MCF 10A (cell line): ENCODE data around the gene P2RX1. TPM values are rescaled to one million over a fixed set of nuclear protein-coding genes. Genes with fewer than 3 reads are reported as not detected.

Experiments
- BruUV-seq: library from RNA; stranded (reverse); fragments of 400-500 nt; replicated peaks from 2 replicates; lab custom pipeline; 2021; lab: Mats Ljungman, UMichigan
- CTCF ChIA-PET: fragments of 300-600 bp; sonication (Branson Sonifier 250); formaldehyde crosslinking; extraction: SDS; loops from one replicate; lab custom pipeline; 2021; ENCODE audit warnings: antibody characterized with exemption, inconsistent platforms; lab: Yijun Ruan, JAX
- POLR2A ChIA-PET: fragments of 300-600, 350-650 bp; sonication (Branson Sonifier 250); formaldehyde crosslinking; extraction: SDS; loops from one replicate; lab custom pipeline; 2020; ENCODE audit warnings: antibody characterized with exemption, inconsistent platforms; lab: Yijun Ruan, JAX
- DNase-seq: peaks from one replicate; pipeline ENCODE4 v3.0.0-alpha.2; 2018; ENCODE audit not compliant: unreplicated experiment
- H3K27ac Mint-ChIP-seq: one replicate; pipeline ENCODE4 v1.8.0; 2022; ENCODE audit warnings: mild to moderate bottlenecking, low read depth, mixed read lengths; ENCODE audit not compliant: unreplicated experiment
- H3K27me3 Mint-ChIP-seq: one replicate; pipeline ENCODE4 v1.8.0; 2022; ENCODE audit warnings: mixed read lengths; ENCODE audit not compliant: insufficient read depth, unreplicated experiment
- H3K36me3 Mint-ChIP-seq: one replicate; pipeline ENCODE4 v1.8.0; 2022; ENCODE audit warnings: mild to moderate bottlenecking, moderate library complexity, mixed read lengths; ENCODE audit not compliant: insufficient read depth, unreplicated experiment
- H3K4me1 Mint-ChIP-seq: one replicate; pipeline ENCODE4 v1.8.0; 2022; ENCODE audit warnings: mixed read lengths; ENCODE audit not compliant: insufficient read depth, unreplicated experiment
- H3K4me3 Mint-ChIP-seq: one replicate; pipeline ENCODE4 v1.8.0; 2022; ENCODE audit warnings: mild to moderate bottlenecking, moderate library complexity, mixed read lengths; ENCODE audit not compliant: unreplicated experiment
- H3K9me3 Mint-ChIP-seq: one replicate; pipeline ENCODE4 v1.8.0; 2022; ENCODE audit warnings: mixed read lengths; ENCODE audit not compliant: unreplicated experiment
- intact Hi-C: fragments of 100-400 bp; cut with micrococcal nuclease; formaldehyde crosslinking; loops from 2 replicates; pipeline ENCODE4 v1.14.1; 2022
- total RNA-seq: library from RNA; stranded (reverse); gene quantifications from 2 replicates; pipeline ENCODE4 v1.2.3, GENCODE V29; 2022
- TF ChIP-seq, protein P1 (sequence below): fragments of 200-600 bp; IDR thresholded peaks from one replicate; pipeline ENCODE4 v1.8.0; 2022; ENCODE audit warnings: antibody characterized with exemption, mild to moderate bottlenecking; ENCODE audit not compliant: unreplicated experiment

Gene P2RX1
- total RNA-seq, 1 experiment from 2014 or later, result not detected

DNA sequence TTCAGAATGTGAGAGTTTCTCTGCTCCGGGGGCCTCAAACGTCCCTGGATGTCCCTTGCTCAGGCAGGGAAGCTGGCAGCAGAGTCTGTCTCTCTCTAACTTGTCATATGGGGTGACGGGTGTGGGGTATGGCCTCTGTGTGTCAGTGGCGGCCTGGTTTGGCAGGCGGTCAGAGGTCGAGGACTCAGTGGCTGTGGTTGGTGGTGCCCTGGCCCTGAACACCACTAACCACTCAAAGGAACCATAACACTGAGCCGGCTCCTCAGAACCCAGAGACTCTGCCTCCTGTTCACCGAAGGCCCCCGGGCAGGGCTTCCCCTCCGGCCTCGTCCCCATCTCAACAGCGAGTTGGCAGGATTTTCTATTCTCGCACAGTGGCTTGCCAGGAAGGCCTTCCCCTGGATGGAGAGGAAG, 677 bp downstream of the P2RX1 start:
- Mint-ChIP-seq H3K27me3 (no peaks in the 10 kb centered on the region), H3K27ac (no peak overlapping the region), H3K36me3 (no peaks in the 10 kb centered on the region), H3K4me3 (no peak overlapping the region), H3K4me1 (no peaks in the 10 kb centered on the region), H3K9me3 (no peaks in the 10 kb centered on the region)
- no TSS peak for BruUV-seq
- intact Hi-C loops, result no loop called here
- ChIA-PET CTCF (interaction anchor here (0.6 to 2.8 kb wide), 4 partner anchors 21 to 110 kb away, joined by 3 to 17 read pairs (median 4); partner anchors contain the start of gene NCBP3), POLR2A (no interaction called here)
- DNase-seq, result no peak
- TF ChIP-seq, protein P1, sequence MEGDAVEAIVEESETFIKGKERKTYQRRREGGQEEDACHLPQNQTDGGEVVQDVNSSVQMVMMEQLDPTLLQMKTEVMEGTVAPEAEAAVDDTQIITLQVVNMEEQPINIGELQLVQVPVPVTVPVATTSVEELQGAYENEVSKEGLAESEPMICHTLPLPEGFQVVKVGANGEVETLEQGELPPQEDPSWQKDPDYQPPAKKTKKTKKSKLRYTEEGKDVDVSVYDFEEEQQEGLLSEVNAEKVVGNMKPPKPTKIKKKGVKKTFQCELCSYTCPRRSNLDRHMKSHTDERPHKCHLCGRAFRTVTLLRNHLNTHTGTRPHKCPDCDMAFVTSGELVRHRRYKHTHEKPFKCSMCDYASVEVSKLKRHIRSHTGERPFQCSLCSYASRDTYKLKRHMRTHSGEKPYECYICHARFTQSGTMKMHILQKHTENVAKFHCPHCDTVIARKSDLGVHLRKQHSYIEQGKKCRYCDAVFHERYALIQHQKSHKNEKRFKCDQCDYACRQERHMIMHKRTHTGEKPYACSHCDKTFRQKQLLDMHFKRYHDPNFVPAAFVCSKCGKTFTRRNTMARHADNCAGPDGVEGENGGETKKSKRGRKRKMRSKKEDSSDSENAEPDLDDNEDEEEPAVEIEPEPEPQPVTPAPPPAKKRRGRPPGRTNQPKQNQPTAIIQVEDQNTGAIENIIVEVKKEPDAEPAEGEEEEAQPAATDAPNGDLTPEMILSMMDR, result no peak

DNA sequence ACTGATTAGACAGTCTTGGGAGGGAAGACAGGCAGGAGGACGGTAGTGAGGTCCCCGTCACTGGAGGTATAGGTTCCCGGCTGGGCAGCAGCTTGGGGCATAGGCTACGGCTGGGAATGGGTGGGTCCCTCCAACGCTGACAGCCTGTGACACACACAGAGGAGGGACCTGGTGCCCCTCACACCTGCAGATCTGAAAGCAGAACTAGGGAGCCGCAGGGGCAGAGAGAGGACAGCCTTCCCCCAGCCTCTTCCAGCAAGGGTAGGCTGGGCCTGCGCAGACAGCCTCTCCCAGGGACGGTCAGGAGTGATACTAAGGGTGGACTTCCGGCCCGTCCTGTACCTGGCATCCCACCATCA, 2.0 kb downstream of the P2RX1 start:
- intact Hi-C loops, result loop anchor here (1.0 kb wide), 1 partner anchor 161 kb away; no protein-coding TSS in a partner anchor
- POLR2A ChIA-PET, result no interaction called here

DNA sequence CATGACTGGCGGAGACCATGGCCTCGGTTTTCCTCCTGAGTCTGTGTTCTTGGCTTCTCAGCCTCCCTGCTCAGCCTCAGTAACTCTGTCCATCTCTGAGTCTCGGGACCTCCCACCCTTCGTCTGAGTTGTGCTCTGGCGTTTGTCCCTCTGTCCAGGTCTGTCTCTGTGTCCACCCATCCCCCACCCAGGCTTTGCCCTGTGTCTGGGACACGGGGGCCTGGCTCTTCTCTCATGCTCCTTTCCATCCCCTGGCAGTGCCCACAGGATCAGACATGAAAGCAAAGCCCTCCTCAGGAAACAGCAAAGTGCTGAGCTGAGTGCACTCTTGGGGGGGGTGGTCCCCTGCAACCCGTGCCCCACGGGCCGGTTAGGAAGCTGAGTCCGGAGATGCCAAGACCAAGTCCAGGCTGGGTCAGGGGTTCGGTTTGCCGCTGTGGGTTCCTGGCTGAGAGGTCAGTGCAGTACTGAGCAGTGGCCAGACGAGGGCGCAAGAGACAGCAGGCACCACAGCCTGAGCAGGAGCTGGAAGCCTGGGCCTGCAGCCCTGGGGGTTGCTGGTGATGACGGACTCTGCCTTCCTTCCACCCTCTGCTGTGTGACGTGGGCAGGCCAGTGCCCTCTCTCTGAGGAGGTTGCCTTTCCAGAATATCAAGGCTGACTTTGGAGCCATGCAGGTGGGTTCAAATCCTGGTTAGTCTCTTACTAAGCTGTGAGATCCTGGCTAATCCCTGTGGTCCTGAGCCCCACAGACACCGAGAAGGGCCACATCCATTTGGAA, 2.5 kb downstream of the P2RX1 start:
- H3K27ac Mint-ChIP-seq, result no peak overlapping the region
- POLR2A ChIA-PET, result no interaction called here
- intact Hi-C loops, result loop anchor here (1.0 to 2.0 kb wide), 2 partner anchors 162 to 499 kb away; no protein-coding TSS in a partner anchor

More for the DNA sequence above, 2.0 kb downstream of the P2RX1 start:
- Mint-ChIP-seq H3K9me3 (no peaks in the 10 kb centered on the region), H3K4me3 (no peak overlapping the region), H3K36me3 (no peaks in the 10 kb centered on the region), H3K27ac (no peak overlapping the region), H3K27me3 (no peaks in the 10 kb centered on the region), H3K4me1 (no peaks in the 10 kb centered on the region)
- TF ChIP-seq, protein P1, result no peak
- CTCF ChIA-PET, result interaction anchor here (0.5 to 2.8 kb wide), 44 partner anchors 9 to 1414 kb away, joined by 3 to 29 read pairs (median 4); partner anchors contain the start of genes CAMKK1 and NCBP3
- no TSS peak for BruUV-seq
- no peak for DNase-seq

DNA sequence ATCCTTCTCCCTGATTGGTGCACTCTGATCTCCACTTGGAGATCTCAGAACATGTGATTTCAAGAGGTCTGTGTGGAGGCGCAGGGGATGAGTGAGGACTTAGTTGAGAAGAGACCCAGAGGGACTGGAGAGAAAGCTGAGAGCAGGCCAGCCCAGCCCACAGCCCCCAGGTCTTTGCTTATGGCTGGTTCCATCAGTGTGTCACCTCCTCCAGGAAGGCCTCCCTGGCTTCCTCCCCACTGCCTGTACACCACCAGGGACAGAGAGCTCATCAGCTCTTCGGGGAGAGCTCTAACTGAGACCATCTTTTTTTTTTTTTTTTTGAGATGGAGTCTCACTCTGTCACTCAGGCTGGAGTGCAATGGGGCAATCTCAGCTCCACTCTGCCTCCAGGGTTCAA, 3.4 kb downstream of the P2RX1 start:
- Mint-ChIP-seq H3K27ac (no peak overlapping the region), H3K9me3 (no peaks in the 10 kb centered on the region), H3K4me1 (no peaks in the 10 kb centered on the region), H3K27me3 (no peaks in the 10 kb centered on the region), H3K4me3 (no peak overlapping the region), H3K36me3 (no peaks in the 10 kb centered on the region)
- no TSS peak for BruUV-seq
- intact Hi-C loops, result loop anchor here (2.0 kb wide), 1 partner anchor 500 kb away; no protein-coding TSS in a partner anchor
- POLR2A ChIA-PET, result no interaction called here
- CTCF ChIA-PET, result interaction anchor here (0.6 to 2.8 kb wide), 15 partner anchors 8 to 179 kb away, joined by 3 to 29 read pairs (median 7); partner anchors contain the start of genes CAMKK1 and NCBP3
- TF ChIP-seq, protein P1, result no peak
- no peak for DNase-seq

More for the DNA sequence above, 2.5 kb downstream of the P2RX1 start:
- CTCF ChIA-PET, result interaction anchor here (0.5 to 2.8 kb wide), 49 partner anchors 9 to 1414 kb away, joined by 3 to 29 read pairs (median 4); partner anchors contain the start of genes CAMKK1 and NCBP3
- no peaks in the 10 kb centered on the region for H3K27me3 Mint-ChIP-seq
- no peak overlapping the region for H3K4me3 Mint-ChIP-seq
- DNase-seq, result peak; percentile 65
- no peaks in the 10 kb centered on the region for H3K36me3 Mint-ChIP-seq
- H3K4me1 Mint-ChIP-seq, result no peaks in the 10 kb centered on the region
- no TSS peak for BruUV-seq
- no peaks in the 10 kb centered on the region for H3K9me3 Mint-ChIP-seq
- TF ChIP-seq, protein P1, result peak; percentile 88
